ENCODE results near the gene C8G. TPM values are rescaled to one million over a fixed set of nuclear protein-coding genes. Genes with fewer than 3 reads are reported as not detected.

Gene C8G
- total RNA-seq, 1 donor from 2014 or later, result not detected

- peaks cover 34% of the 10 kb centered on the region for H3K27me3 ChIP-seq (ENCODE audit: control insufficient read depth, insufficient read depth, low read length)
- no peak for TF ChIP-seq CTCF (IDR thresholded peaks at IDR 0.05; ENCODE audit: insufficient read depth, low read length, poor library complexity, severe bottlenecking)
- H3K36me3 ChIP-seq (ENCODE audit: control insufficient read depth, insufficient read depth, low read length), result no peaks in the 10 kb centered on the region
- DNase-seq (ENCODE audit: low read depth), result no peak
- no peak overlapping the region for H3K4me3 ChIP-seq (ENCODE audit: low read depth, low read length)
Observed at GRCh38 chr9:136985027-136985602, 40.1 kb downstream of the C8G start.

GRCh38 chr9:136985853-136986252 lies 40.8 kb downstream of the C8G start:
- no peak for DNase-seq (ENCODE audit: low read depth)
- no peak overlapping the region for H3K4me3 ChIP-seq (ENCODE audit: low read depth, low read length)
- no peak for TF ChIP-seq CTCF (IDR thresholded peaks at IDR 0.05; ENCODE audit: insufficient read depth, low read length, poor library complexity, severe bottlenecking)
- no peaks in the 10 kb centered on the region for H3K36me3 ChIP-seq (ENCODE audit: control insufficient read depth, insufficient read depth, low read length)
- peaks cover 34% of the 10 kb centered on the region for H3K27me3 ChIP-seq (ENCODE audit: control insufficient read depth, insufficient read depth, low read length)

- peaks cover 27% of the 10 kb centered on the region for H3K27me3 ChIP-seq (ENCODE audit: control insufficient read depth, insufficient read depth, low read length)
Observed at GRCh38 chr9:136988872-136989271, 43.8 kb downstream of the C8G start.

GRCh38 chr9:136990242-136990911 lies 45.3 kb downstream of the C8G start:
- Histone ChIP-seq H3K36me3 (ENCODE audit: control insufficient read depth, insufficient read depth, low read length) (no peaks in the 10 kb centered on the region), H3K4me3 (ENCODE audit: low read depth, low read length) (no peak overlapping the region), H3K27me3 (ENCODE audit: control insufficient read depth, insufficient read depth, low read length) (peaks cover 12% of the 10 kb centered on the region)
- TF ChIP-seq CTCF (IDR thresholded peaks at IDR 0.05; ENCODE audit: insufficient read depth, low read length, poor library complexity, severe bottlenecking), result no peak
- DNase-seq (ENCODE audit: low read depth), result no peak

More at GRCh38 chr9:136988872-136989271, 43.8 kb downstream of the C8G start:
- no peak for DNase-seq (ENCODE audit: low read depth)
- Histone ChIP-seq H3K36me3 (ENCODE audit: control insufficient read depth, insufficient read depth, low read length) (no peaks in the 10 kb centered on the region), H3K4me3 (ENCODE audit: low read depth, low read length) (no peak overlapping the region)
- no peak for TF ChIP-seq CTCF (IDR thresholded peaks at IDR 0.05; ENCODE audit: insufficient read depth, low read length, poor library complexity, severe bottlenecking)

- Histone ChIP-seq H3K36me3 (ENCODE audit: control insufficient read depth, insufficient read depth, low read length) (no peaks in the 10 kb centered on the region), H3K27me3 (ENCODE audit: control insufficient read depth, insufficient read depth, low read length) (peaks cover 3% of the 10 kb centered on the region), H3K4me3 (ENCODE audit: low read depth, low read length) (peak within 1 kb of the TSS; percentile 72)
- peak; percentile 67 for DNase-seq (ENCODE audit: low read depth)
- no peak for TF ChIP-seq CTCF (IDR thresholded peaks at IDR 0.05; ENCODE audit: insufficient read depth, low read length, poor library complexity, severe bottlenecking)
Observed at GRCh38 chr9:136991993-136992818, 47.2 kb downstream of the C8G start, which contains the start of gene PAXX. PAXX (plus strand) TSS chr9:136992422; CDS start chr9:136992444, 22 bp downstream.
